ENCODE results near the gene TMEM89. TPM values are rescaled to one million over a fixed set of nuclear protein-coding genes. Genes with fewer than 3 reads are reported as not detected.

The TMEM89 gene
- total RNA-seq, 1 donor from 2014 or later = 0.51 TPM

- H3K27ac Mint-ChIP-seq (ENCODE audit: unreplicated experiment) = no peak overlapping the region
- H3K4me3 Mint-ChIP-seq = no peak overlapping the region
- no peaks in the 10 kb centered on the region for H3K9me3 Mint-ChIP-seq
- H3K36me3 Mint-ChIP-seq (ENCODE audit: low read depth) = no peaks in the 10 kb centered on the region
- no peaks in the 10 kb centered on the region for H3K27me3 Mint-ChIP-seq (ENCODE audit: low read depth)
- no peak for DNase-seq (ENCODE audit: low read depth, low spot score)
- H3K4me1 Mint-ChIP-seq = peaks cover 22% of the 10 kb centered on the region
- no peak for TF ChIP-seq CTCF (conservative IDR thresholded peaks at IDR 0.05)
Observed at GRCh38 chr3:48639944-48640606, 18.5 kb upstream of the TMEM89 start.

GRCh38 chr3:48637305-48637704 lies 15.7 kb upstream of the TMEM89 start:
- H3K9me3 Mint-ChIP-seq = no peaks in the 10 kb centered on the region
- no peaks in the 10 kb centered on the region for H3K36me3 Mint-ChIP-seq (ENCODE audit: low read depth)
- H3K4me3 Mint-ChIP-seq = peak overlapping the region; percentile 89
- peaks cover 32% of the 10 kb centered on the region for H3K4me1 Mint-ChIP-seq
- DNase-seq (ENCODE audit: low read depth, low spot score) = no peak
- TF ChIP-seq CTCF (conservative IDR thresholded peaks at IDR 0.05) = no peak
- peak overlapping the region; percentile 20 for H3K27ac Mint-ChIP-seq (ENCODE audit: unreplicated experiment)
- H3K27me3 Mint-ChIP-seq (ENCODE audit: low read depth) = no peaks in the 10 kb centered on the region

GRCh38 chr3:48636149-48636655 lies 14.6 kb upstream of the TMEM89 start:
- TF ChIP-seq CTCF (conservative IDR thresholded peaks at IDR 0.05) = no peak
- no peaks in the 10 kb centered on the region for H3K27me3 Mint-ChIP-seq (ENCODE audit: low read depth)
- H3K27ac Mint-ChIP-seq (ENCODE audit: unreplicated experiment) = peak overlapping the region; percentile 92
- peak overlapping the region; percentile 89 for H3K4me3 Mint-ChIP-seq
- no peaks in the 10 kb centered on the region for H3K9me3 Mint-ChIP-seq
- H3K36me3 Mint-ChIP-seq (ENCODE audit: low read depth) = no peaks in the 10 kb centered on the region
- DNase-seq (ENCODE audit: low read depth, low spot score) = no peak
- peaks cover 32% of the 10 kb centered on the region for H3K4me1 Mint-ChIP-seq

GRCh38 chr3:48635222-48636021 lies 13.9 kb upstream of the TMEM89 start, which contains the start of gene SLC26A6:
TSS of gene SLC26A6 (minus strand) at chr3:48635461. CDS start at chr3:48635393, 68 bp downstream.
- Mint-ChIP-seq H3K27ac (ENCODE audit: unreplicated experiment) (peak within 1 kb of the TSS; percentile 92), H3K27me3 (ENCODE audit: low read depth) (no peaks in the 10 kb centered on the region), H3K4me3 (peak within 1 kb of the TSS; percentile 89), H3K9me3 (no peaks in the 10 kb centered on the region), H3K36me3 (ENCODE audit: low read depth) (no peaks in the 10 kb centered on the region), H3K4me1 (peaks cover 32% of the 10 kb centered on the region)
- TF ChIP-seq CTCF (conservative IDR thresholded peaks at IDR 0.05) = peak; percentile 65
- peak; percentile 97 for DNase-seq (ENCODE audit: low read depth, low spot score)

- Mint-ChIP-seq H3K9me3 (no peaks in the 10 kb centered on the region), H3K27me3 (ENCODE audit: low read depth) (no peaks in the 10 kb centered on the region), H3K27ac (ENCODE audit: unreplicated experiment) (no peak overlapping the region), H3K36me3 (ENCODE audit: low read depth) (no peaks in the 10 kb centered on the region), H3K4me3 (peak overlapping the region; percentile 89), H3K4me1 (peaks cover 32% of the 10 kb centered on the region)
- TF ChIP-seq CTCF (conservative IDR thresholded peaks at IDR 0.05) = no peak
- peak; percentile 34 for DNase-seq (ENCODE audit: low read depth, low spot score)
Observed at GRCh38 chr3:48634661-48635221, 13.2 kb upstream of the TMEM89 start.
